HCT116 (cell line): ENCODE measurements around the gene MIA2. TPM values are rescaled to one million over a fixed set of nuclear protein-coding genes. Genes with fewer than 3 reads are reported as not detected.

Experiments
- ATAC-seq: fragments of 200-7000 bp; cut with Tn5 transposase; 2 replicates; pipeline ENCODE4 v1.9.1; 2020; ENCODE audit warnings: mild to moderate bottlenecking, moderate library complexity
- BruUV-seq: library from RNA; stranded (reverse); fragments of 400-500 nt; replicated peaks from 2 replicates; lab custom pipeline; 2021; lab: Mats Ljungman, UMichigan
- CTCF ChIA-PET: fragments of 300-600 bp; sonication (Branson Sonifier 250); formaldehyde crosslinking; loops from one replicate; lab custom pipeline; 2021; ENCODE audit warnings: antibody characterized with exemption; lab: Charles Lee
- POLR2A ChIA-PET: fragments of 300-600, 350-600 bp; sonication (Branson Sonifier 250); formaldehyde crosslinking; loops from one replicate; lab custom pipeline; 2021; ENCODE audit warnings: antibody characterized with exemption; lab: Charles Lee
- RAD21 ChIA-PET, 2 experiments: fragments of 300-600 bp; sonication (Branson Sonifier 250); formaldehyde crosslinking; loops; one replicate each; lab custom pipeline; 2023; ENCODE audit warnings: low total read pairs in 2 of 2; ENCODE audit not compliant: uncharacterized antibody in 2 of 2, unreplicated experiment in 2 of 2, low non-redundant PET in 1 of 2; lab: Charles Lee
- DNase-seq: peaks from one replicate; pipeline ENCODE4 v3.0.0-alpha.2; 2010; ENCODE audit warnings: low read depth, low spot score
- H2AFZ ChIP-seq: fragments of 200-600 bp; shearing (Covaris generic), sonication (generic); 2 replicates; pipeline ENCODE4 v1.6.1; 2017; ENCODE audit warnings: low read depth, mixed run types, mixed read lengths, antibody characterized with exemption, low read length; ENCODE audit not compliant: poor library complexity, severe bottlenecking
- H3K27ac ChIP-seq: 2 replicates; pipeline ENCODE4 v1.5.1; 2012; ENCODE audit warnings: low read depth, low read length
- H3K27me3 ChIP-seq: fragments of 200-600 bp; sonication (generic); 2 replicates; pipeline ENCODE4 v1.6.1; 2016; ENCODE audit warnings: mixed run types, low read length, mixed read lengths; ENCODE audit not compliant: insufficient read depth
- H3K36me3 ChIP-seq, 2 experiments: fragments of 200-500 bp in 1 of 2; fragments of 200-600 bp in 1 of 2; sonication (Bioruptor generic) in 1 of 2; sonication (generic) in 1 of 2; 2 replicates each; pipeline versions ENCODE4 v1.5.1 to v1.6.1; 2014 to 2016; ENCODE audit warnings: low read length in 2 of 2, inconsistent platforms in 1 of 2, mixed read lengths in 1 of 2, mixed run types in 1 of 2; ENCODE audit not compliant: insufficient read depth in 2 of 2, control insufficient read depth in 1 of 2
- H3K4me1 ChIP-seq, 2 experiments: fragments of 200-600 bp in 1 of 2; sonication (generic) in 1 of 2; 2 replicates each; pipeline versions ENCODE4 v1.5.1 to v1.6.1; 2012 to 2017; ENCODE audit warnings: low read length in 2 of 2, inconsistent platforms in 1 of 2, mild to moderate bottlenecking in 1 of 2, mixed read lengths in 1 of 2, mixed run types in 1 of 2, moderate library complexity in 1 of 2; ENCODE audit not compliant: insufficient read depth in 2 of 2, control insufficient read depth in 1 of 2
- H3K4me2 ChIP-seq: fragments of 200-600 bp; sonication (generic); 2 replicates; pipeline ENCODE4 v1.6.1; 2017; ENCODE audit warnings: mixed run types, low read length, mixed read lengths
- H3K4me3 ChIP-seq, 2 experiments: fragments of 200-600 bp in 1 of 2; sonication (generic) in 1 of 2; replicated peaks in 1 of 2; 2 replicates each; pipeline ENCODE4 v1.5.1; 2011 to 2016; ENCODE audit warnings: low read length in 2 of 2, control low read depth in 1 of 2, low read depth in 1 of 2, mild to moderate bottlenecking in 1 of 2, mixed read lengths in 1 of 2, mixed run types in 1 of 2
- H3K79me2 ChIP-seq: fragments of 200-600 bp; sonication (generic); 2 replicates; pipeline ENCODE4 v1.6.1; 2017; ENCODE audit warnings: mild to moderate bottlenecking, mixed run types, low read length, moderate library complexity, mixed read lengths; ENCODE audit not compliant: insufficient read depth
- H3K9ac ChIP-seq: fragments of 200-600 bp; sonication (generic); 2 replicates; pipeline ENCODE4 v1.6.1; 2016; ENCODE audit warnings: low read length, mixed read lengths
- H3K9me2 ChIP-seq: fragments of 200-600 bp; sonication (generic), shearing (Covaris generic); 2 replicates; pipeline ENCODE4 v1.6.1; 2017; ENCODE audit warnings: mixed run types, mild to moderate bottlenecking, moderate library complexity; ENCODE audit not compliant: insufficient read depth
- H3K9me3 ChIP-seq, 2 experiments: fragments of 200-500 bp in 1 of 2; fragments of 200-600 bp in 1 of 2; sonication (Bioruptor generic) in 1 of 2; sonication (generic) in 1 of 2; 2 replicates each; pipeline ENCODE4 v1.6.1; 2014 to 2017; ENCODE audit warnings: low read length in 2 of 2, mixed read lengths in 2 of 2, inconsistent platforms in 1 of 2, low read depth in 1 of 2, mild to moderate bottlenecking in 1 of 2, mixed run types in 1 of 2, moderate library complexity in 1 of 2; ENCODE audit not compliant: control insufficient read depth in 1 of 2, insufficient read depth in 1 of 2
- H4K20me1 ChIP-seq: fragments of 200-600 bp; sonication (generic), shearing (Covaris generic); 2 replicates; pipeline ENCODE4 v1.6.1; 2017; ENCODE audit warnings: mixed run types, mild to moderate bottlenecking, moderate library complexity; ENCODE audit not compliant: insufficient read depth
- ATF3 ChIP-seq: IDR thresholded peaks from 2 replicates; pipeline ENCODE4 v1.6.1; 2012
- CEBPB ChIP-seq: IDR thresholded peaks from 2 replicates; pipeline ENCODE4 v1.6.1; 2012; ENCODE audit warnings: low read depth
- EGR1 ChIP-seq: IDR thresholded peaks from 2 replicates; pipeline ENCODE4 v1.6.1; 2012; ENCODE audit warnings: low read depth
- ELF1 ChIP-seq: IDR thresholded peaks from 2 replicates; pipeline ENCODE4 v1.6.1; 2012; ENCODE audit warnings: low read depth, borderline replicate concordance
- EZH2 ChIP-seq: fragments of 200-600 bp; sonication (generic); IDR thresholded peaks from 2 replicates; pipeline ENCODE4 v1.6.1; 2017; ENCODE audit warnings: antibody characterized with exemption, mixed run types
- FOSL1 ChIP-seq: IDR thresholded peaks from 2 replicates; pipeline ENCODE4 v1.6.1; 2012; ENCODE audit warnings: low read depth
- JUND ChIP-seq: IDR thresholded peaks from 2 replicates; pipeline ENCODE4 v1.6.1; 2012
- MAX ChIP-seq: IDR thresholded peaks from 2 replicates; pipeline ENCODE4 v1.6.1; 2012
- POLR2A ChIP-seq: IDR thresholded peaks from 2 replicates; pipeline ENCODE4 v1.7.0; 2011; ENCODE audit warnings: borderline replicate concordance; ENCODE audit not compliant: insufficient read depth, insufficient read length; ENCODE audit errors: extremely low read depth
- RAD21 ChIP-seq: IDR thresholded peaks from 2 replicates; pipeline ENCODE4 v1.6.1; 2012; ENCODE audit warnings: low read depth, mild to moderate bottlenecking
- REST ChIP-seq: IDR thresholded peaks from 2 replicates; pipeline ENCODE4 v1.6.1; 2012; ENCODE audit warnings: low read depth
- SP1 ChIP-seq: IDR thresholded peaks from 2 replicates; pipeline ENCODE4 v1.6.1; 2012; ENCODE audit warnings: low read depth
- SRF ChIP-seq: IDR thresholded peaks from 2 replicates; pipeline ENCODE4 v1.6.1; 2012; ENCODE audit warnings: low read depth
- TCF7L2 ChIP-seq: IDR thresholded peaks from 2 replicates; pipeline ENCODE4 v1.7.0; 2011; ENCODE audit warnings: borderline replicate concordance, inconsistent platforms; ENCODE audit not compliant: insufficient read depth, insufficient read length; ENCODE audit errors: extremely low read depth
- ZFX ChIP-seq: fragments of 450-650 bp; IDR thresholded peaks from 2 replicates; pipeline ENCODE4 v1.6.1; 2017
- ZNF274 ChIP-seq: fragments of 200-500 bp; sonication (Bioruptor generic); IDR thresholded peaks from 2 replicates; pipeline ENCODE4 v1.6.1; 2014; ENCODE audit warnings: mild to moderate bottlenecking, low read depth, low read length, inconsistent platforms
- intact Hi-C: fragments of 100-400 bp; cut with micrococcal nuclease; formaldehyde crosslinking; loops from 2 replicates; pipeline ENCODE4 v1.10.0; 2022
- total RNA-seq: library from RNA; stranded (reverse); gene quantifications from one replicate; pipeline ENCODE4 v1.2.1, GENCODE V29; 2021; ENCODE audit not compliant: unreplicated experiment

MIA2 gene
- total RNA-seq, 1 experiment from 2014 or later, result 31.1 TPM

- Histone ChIP-seq H3K27me3 (no peaks in the 10 kb centered on the region), H3K27ac (no peak overlapping the region), H3K9me2 (no peaks in the 10 kb centered on the region), H3K4me2 (peak overlapping the region; percentile 91), H2AFZ (no peak overlapping the region), H4K20me1 (no peaks in the 10 kb centered on the region), H3K4me1 (peaks cover 14 to 25% of the 10 kb centered on the region in 2 experiments), H3K36me3 (no peaks in the 10 kb centered on the region), H3K4me3 (peak overlapping the region; percentile 78 to 83), H3K79me2 (peaks cover 36% of the 10 kb centered on the region), H3K9ac (peak overlapping the region; percentile 79), H3K9me3 (no peaks in the 10 kb centered on the region)
- CTCF ChIA-PET, result no interaction called here
- intact Hi-C loops, result loop anchor here (5.0 kb wide), 1 partner anchor 164 kb away; no protein-coding TSS in a partner anchor
- POLR2A ChIA-PET, result no interaction called here
- RAD21 ChIA-PET, result no interaction called here
- TF ChIP-seq ZNF274 (no peak), ZFX (no peak)
- DNase-seq (no peak), ATAC-seq (no peak)
- BruUV-seq, result TSS peak; percentile 48
These were observed 197.2 kb downstream of the MIA2 start for GRCh38 chr14:39430762-39431415.

GRCh38 chr14:39431416-39432178 is 197.9 kb downstream of the MIA2 start:
- Histone ChIP-seq H3K9ac (peak overlapping the region; percentile 79), H3K36me3 (no peaks in the 10 kb centered on the region), H3K4me1 (peaks cover 14 to 22% of the 10 kb centered on the region in 2 experiments), H3K27me3 (no peaks in the 10 kb centered on the region), H3K9me3 (no peaks in the 10 kb centered on the region), H3K4me2 (peak overlapping the region; percentile 91), H3K79me2 (peaks cover 30% of the 10 kb centered on the region), H3K27ac (peak overlapping the region; percentile 76), H4K20me1 (no peaks in the 10 kb centered on the region), H3K9me2 (no peaks in the 10 kb centered on the region), H3K4me3 (peak overlapping the region; percentile 78 to 83), H2AFZ (no peak overlapping the region)
- DNase-seq (peak; percentile 4), ATAC-seq (peak; percentile 10)
- intact Hi-C loops, result loop anchor here (2.0 to 5.0 kb wide), 2 partner anchors 164 to 257 kb away; partner anchors contain the start of gene PNN
- ChIA-PET POLR2A (interaction anchor here (0.6 to 1.8 kb wide), 6 partner anchors 9 to 318 kb away, joined by 3 to 9 read pairs (median 4); partner anchors contain the start of genes GEMIN2 and TRAPPC6B), CTCF (interaction anchor here (0.7 to 1.8 kb wide), 4 partner anchors 12 to 329 kb away, joined by 3 to 5 read pairs (median 3); partner anchors contain the start of gene SEC23A), RAD21 (interaction anchor here in 1 of 2 experiments (0.6 to 1.3 kb wide), 2 partner anchors 17 to 329 kb away, joined by 3 read pairs; partner anchors contain the start of gene SEC23A)
- BruUV-seq, result no TSS peak
- TF ChIP-seq POLR2A, result no peak
- TF ChIP-seq ATF3, result no peak
- no peak for TF ChIP-seq TCF7L2
- TF ChIP-seq SP1, result no peak
- no peak for TF ChIP-seq MAX
- TF ChIP-seq ELF1, result no peak
- TF ChIP-seq EZH2, result no peak
- TF ChIP-seq JUND, result no peak
- TF ChIP-seq EGR1, result no peak
- peak; percentile 47; the same call in 1 of the 2 replicates for TF ChIP-seq ZFX
- no peak for TF ChIP-seq CEBPB
- TF ChIP-seq SRF, result no peak
- no peak for TF ChIP-seq FOSL1
- TF ChIP-seq REST, result no peak
- TF ChIP-seq ZNF274, result no peak
- TF ChIP-seq RAD21, result no peak
